ENCODE data around the gene MRPS6.

The MRPS6 gene

DNA sequence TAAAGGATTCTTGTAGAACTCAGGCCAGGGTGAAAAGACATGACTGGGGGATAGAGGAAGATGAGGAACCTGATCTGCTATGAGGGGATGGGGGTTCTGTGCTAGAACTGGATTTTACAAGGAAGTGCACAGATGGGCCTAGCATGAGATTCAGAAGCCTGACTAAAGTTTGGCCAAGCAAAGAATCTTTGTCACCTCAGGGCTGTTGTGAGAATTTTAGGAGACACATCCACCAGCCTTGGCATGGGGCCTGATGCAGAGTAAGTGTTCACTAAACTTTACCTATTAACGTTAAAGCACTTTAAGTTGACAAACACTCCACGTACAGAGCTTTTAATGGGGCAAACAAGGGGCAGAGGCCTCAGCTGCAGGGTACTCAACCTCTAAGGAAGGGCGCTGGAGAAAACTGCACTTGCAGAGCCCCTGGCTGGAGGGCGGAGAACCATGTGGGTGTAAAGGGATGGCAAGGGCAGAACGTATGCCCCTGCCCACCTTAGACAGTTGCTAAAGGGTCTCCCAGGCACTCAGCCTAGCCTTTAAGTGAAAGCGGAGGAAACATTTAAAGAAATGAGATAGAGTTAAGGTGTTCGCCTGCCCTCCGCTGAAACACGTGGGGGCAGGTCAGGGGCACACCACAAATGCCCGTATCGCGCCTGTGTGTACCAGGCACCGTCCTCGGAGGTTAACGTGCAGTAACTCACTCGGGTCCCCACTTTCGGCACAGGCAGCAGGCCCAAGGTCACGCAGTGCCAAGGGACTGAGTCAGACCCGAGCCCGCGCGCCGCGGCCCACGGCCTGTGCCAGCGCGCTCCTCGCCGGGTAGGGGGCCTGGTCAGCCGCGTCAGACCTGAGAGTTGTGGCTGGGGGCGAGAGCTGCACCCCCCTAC lies 990 bp upstream of the MRPS6 start:
- DNase-seq, result no peak

GRCh38 chr21:34073749-34074282 lies 438 bp downstream of the MRPS6 start:
- DNase-seq, result peak in 1 of 2 experiments; percentile 44

DNA sequence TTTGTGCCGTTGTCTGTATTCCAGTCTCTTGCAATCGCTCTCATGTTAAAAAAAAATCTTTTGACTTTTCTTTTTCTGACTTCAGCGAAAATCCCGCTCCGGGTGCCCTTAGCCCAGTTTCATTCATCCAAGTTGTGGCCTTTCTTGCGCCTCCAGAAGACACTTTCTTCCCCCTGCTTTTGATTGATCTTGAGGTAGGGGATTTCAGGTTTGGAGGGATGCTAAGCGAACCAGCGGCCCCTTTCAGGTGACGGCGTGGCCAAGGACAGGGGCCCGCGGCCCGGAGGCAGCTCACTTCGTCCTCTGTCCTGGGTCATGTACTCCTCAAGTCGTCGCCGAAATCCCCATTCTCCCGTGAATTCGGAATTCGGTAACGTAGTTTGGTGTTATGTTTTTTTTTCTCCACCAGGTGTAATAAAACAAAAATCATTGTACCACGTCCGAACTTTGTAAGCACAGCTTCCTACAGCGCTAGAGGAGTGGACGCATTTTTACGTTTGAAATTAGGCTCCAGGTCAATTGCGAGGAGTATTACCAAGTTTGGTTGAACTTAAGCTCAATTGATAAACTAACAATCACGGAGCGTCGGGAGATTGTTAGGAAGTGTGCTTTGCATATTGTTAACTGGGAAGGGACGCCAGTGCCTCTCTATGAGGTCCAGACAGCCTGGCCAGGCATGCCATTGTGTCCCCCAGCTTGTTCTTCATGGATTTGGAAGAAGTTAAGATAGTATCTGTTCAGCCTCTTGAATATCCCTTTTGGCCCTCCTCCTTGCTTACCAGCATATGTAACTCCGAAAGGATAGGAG lies 1.1 kb downstream of the MRPS6 start:
- no peak for DNase-seq

- DNase-seq, result no peak
These were observed 1.7 kb downstream of the MRPS6 start for GRCh38 chr21:34075091-34075425.

DNA sequence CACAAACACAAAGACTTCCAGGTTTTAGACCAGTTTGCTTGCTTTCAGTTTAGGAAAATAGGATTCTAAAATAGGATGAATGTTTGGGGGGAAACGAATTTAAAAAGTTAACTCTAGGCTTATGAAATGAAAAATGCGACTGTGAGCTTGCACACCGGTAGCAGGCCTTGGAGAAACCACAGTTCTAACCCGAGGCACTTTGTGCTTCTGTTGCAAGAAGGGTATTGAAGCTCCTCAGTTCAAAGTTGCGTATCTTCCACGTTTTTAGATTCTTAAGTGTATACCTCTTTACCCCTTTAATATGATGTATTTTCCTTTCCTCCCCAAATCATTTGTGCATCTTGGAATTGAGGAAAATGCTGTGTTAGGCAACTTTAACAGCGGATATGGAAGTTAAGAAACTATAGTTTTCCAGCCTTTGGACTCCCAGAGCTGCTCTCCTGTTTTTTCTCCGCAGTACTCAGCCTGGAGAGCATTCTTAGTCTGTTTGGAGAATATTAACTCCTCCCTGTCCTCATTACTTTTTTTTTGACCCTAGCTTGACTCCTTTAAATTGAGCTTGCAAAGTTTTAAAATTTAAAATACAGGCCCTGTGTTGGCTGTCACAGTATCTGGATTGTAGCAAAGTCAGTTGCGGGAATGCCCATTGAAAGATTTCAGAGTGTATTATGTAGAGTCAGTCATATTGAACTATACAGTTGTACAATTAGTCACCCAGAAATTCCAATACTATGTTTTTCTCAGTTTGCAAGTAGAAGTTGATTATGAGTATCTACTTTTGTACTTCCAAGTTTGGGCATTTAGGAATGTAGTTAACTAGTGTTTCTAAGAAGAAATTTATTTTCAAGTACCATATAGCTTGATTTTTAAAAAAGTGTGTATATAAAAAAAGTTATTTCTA lies 2.6 kb downstream of the MRPS6 start:
- DNase-seq, result no peak

DNA sequence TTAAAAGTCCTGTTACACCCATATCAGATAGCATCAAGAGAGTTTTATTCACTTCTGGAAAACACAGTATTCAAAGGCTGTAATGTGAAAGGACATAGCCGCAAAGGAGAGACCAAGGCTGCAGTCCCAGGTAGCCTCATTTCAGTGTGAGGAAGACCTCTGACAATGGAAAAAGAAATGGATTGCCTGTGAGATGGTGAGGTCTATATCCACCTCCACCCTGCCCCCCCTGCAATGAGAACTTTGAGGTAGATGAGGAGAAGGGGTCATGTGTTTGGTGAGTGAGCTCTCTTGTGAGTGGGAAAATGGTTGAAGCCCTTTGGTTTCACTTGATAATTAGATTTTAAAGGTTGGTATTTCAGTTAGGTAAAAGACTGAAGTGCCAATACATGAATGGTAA lies 3.5 kb downstream of the MRPS6 start:
- DNase-seq, result no peak

DNA sequence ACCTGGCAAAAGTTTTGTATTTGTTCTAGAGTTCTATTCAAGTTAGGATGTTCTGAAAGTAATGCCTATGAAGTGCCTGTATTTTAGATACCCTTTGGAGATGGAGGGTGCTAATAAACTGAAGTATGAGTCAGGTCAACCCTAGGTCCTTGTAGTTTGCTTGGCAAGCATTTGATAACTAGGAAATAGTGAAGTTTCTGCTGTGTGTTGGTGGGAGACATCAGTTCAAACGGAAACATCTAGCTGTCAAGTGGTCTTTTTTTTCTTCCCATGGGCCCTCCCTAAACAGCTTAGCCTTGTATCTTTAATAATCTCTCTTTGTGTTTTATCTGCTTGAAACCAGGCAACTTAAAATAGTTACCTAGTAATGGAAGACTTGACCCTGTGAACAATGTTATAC lies 4.5 kb downstream of the MRPS6 start:
- no peak for DNase-seq

DNA sequence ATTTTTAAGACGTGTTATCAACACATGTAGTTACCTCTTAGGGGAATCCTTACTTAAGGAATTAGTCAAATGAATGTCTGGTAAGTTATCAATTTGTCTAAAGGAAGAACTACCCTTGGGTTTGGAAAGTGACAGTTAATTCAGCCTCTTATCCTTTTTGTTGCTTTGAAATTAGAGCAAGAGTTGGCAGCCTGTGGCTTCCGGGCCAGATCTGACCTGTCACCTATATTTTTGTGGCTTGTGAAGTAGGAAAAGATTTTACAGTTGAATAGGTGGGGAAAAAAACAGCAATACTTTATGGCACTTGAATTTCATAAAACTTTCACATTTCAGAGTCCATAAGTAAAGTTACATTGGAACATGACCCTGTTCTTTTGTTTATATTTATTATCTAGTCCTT lies 5.5 kb downstream of the MRPS6 start:
- no peak for DNase-seq

DNA sequence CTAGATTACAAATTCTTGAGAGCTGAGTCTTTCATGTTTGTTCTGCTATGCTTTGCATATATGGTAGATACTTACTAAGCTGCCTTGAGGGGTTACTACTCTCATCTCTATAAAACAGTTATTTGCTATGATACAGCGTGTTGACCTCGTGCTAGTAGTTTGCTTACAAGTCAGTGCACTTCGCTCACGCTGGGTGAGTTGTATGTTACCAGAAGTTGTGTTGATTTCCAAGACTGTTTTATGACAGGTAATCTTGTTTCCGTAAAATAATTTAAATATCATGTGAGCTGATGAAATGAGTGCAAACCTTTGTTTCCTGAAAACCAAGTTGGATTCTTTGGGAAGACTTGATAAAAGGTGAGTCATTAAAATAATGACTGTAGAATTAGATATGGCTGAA lies 7.3 kb downstream of the MRPS6 start:
- no peak for DNase-seq

GRCh38 chr21:34082769-34083168 lies 9.4 kb downstream of the MRPS6 start:
- no peak for DNase-seq

DNA sequence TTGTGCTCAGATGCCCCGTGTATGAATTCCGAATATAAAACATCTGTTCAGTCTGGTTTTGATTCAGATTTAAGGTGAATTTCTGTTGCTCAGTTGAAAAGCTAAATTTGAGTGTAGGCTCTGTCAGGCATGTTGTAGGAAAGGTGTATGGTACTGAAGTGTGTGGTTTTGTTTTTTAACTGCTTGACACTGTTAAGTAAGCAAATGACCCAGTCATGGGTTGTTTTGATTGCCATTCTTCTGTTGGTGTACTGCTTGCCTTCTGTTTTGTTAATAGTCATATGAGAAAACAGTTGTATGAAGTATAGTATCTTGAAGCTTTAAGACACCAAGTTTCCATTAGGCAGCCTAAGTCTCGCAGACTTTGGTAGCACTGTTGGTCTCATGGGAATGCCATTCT lies 10.0 kb downstream of the MRPS6 start:
- no peak for DNase-seq

- DNase-seq, result no peak
These were observed 11.8 kb downstream of the MRPS6 start for GRCh38 chr21:34085129-34085528.

- DNase-seq, result no peak
These were observed 13.5 kb downstream of the MRPS6 start for GRCh38 chr21:34086887-34087306.

DNA sequence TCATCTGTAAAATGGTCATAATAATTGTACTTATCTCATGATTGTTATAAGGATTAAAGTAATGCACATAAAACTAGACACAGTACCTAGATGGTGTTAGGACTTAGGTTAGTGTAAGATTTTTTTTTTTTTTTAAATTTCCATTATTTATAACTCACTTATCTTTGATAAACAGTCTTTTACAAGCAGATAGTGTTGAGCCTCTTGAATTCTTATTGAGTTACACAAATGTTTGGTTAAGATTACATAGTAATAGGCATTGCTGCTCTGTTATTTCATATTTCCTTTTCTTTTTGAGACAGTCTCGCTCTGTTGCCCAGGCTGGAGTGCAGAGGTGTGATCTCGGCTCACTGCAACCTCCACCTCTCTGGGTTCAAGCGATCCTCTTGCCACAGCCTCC lies 15.4 kb downstream of the MRPS6 start:
- DNase-seq, result no peak

- DNase-seq, result peak in 1 of 2 experiments; percentile 36
These were observed 17.7 kb downstream of the MRPS6 start for GRCh38 chr21:34091032-34091431.

- DNase-seq, result no peak
These were observed 18.2 kb downstream of the MRPS6 start for GRCh38 chr21:34091607-34092006.

GRCh38 chr21:34092262-34092921 lies 19.0 kb downstream of the MRPS6 start:
- DNase-seq, result no peak

GRCh38 chr21:34093083-34093482 lies 19.7 kb downstream of the MRPS6 start:
- DNase-seq, result no peak

- DNase-seq, result no peak
These were observed 21.6 kb downstream of the MRPS6 start for GRCh38 chr21:34094949-34095348.

DNA sequence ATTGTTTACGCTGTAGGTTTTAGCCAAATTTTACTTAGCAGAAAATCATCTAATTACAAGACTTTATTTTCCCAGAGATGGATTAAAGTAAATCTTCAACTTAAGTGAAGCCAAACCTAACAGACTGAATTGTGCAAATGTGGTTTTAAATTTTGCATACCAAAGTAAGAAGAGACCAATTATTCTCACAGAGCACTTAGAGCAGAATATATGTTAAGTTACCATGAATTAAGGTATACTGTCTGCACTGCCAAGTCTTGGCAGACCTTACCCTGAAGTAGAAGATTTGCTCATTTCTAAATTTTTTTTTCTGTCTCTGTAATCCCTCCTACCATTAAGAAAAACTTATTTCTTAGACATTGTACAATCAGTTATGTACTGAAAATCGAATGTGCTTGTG lies 24.1 kb downstream of the MRPS6 start:
- no peak for DNase-seq

DNA sequence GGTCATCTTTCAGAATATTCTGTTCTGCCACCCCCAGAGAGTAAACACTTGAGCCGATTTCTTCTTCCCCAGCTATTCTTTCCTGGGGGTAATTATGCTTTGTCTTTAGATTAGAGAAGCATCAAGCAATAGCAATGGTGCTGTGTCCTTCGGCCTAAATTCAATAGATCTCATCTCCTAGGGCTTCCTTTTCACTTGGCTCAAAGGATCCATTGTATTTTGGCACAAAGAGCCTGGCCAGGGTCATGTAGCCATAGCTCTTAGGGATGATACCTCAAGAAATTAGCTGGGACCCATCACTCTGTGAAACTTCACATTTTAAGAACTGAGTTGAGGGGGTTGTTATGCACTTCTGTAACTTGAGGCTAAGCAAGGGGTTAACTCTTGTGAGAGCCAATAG lies 27.0 kb downstream of the MRPS6 start:
- no peak for DNase-seq

DNA sequence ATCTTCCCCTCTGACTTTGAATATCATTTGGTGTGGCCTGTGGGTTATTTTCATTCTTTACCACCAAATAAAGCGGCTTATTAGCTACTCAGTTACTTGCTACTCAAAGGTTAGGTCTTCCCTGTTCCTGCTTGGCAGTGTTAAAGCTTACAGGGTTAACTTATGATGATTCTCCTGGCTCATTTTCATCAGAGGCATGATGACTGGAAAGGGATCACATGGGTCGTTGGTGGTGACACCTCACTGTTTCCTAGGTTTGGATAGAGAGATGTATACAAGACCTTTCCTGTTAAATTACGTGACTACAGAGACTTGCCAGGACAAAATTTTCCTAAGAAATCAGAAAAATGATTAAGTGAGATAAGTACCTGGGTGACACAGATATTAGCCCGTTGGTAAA lies 27.4 kb downstream of the MRPS6 start:
- no peak for DNase-seq
